ENCODE data around the gene MARK3.

MARK3 gene

GRCh38 chr14:103550451-103551337 lies 165.5 kb downstream of the MARK3 start:
- in situ Hi-C loops (cut with HindIII; ENCODE audit: low sequenced_read_pairs): no loop called here
- no peak overlapping the region for H3K4me3 ChIP-seq (ENCODE audit: low read depth, low read length)
- DNase-seq (ENCODE audit: low read depth, low spot score): no peak
- TF ChIP-seq, protein P1, sequence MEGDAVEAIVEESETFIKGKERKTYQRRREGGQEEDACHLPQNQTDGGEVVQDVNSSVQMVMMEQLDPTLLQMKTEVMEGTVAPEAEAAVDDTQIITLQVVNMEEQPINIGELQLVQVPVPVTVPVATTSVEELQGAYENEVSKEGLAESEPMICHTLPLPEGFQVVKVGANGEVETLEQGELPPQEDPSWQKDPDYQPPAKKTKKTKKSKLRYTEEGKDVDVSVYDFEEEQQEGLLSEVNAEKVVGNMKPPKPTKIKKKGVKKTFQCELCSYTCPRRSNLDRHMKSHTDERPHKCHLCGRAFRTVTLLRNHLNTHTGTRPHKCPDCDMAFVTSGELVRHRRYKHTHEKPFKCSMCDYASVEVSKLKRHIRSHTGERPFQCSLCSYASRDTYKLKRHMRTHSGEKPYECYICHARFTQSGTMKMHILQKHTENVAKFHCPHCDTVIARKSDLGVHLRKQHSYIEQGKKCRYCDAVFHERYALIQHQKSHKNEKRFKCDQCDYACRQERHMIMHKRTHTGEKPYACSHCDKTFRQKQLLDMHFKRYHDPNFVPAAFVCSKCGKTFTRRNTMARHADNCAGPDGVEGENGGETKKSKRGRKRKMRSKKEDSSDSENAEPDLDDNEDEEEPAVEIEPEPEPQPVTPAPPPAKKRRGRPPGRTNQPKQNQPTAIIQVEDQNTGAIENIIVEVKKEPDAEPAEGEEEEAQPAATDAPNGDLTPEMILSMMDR (IDR thresholded peaks at IDR 0.05; ENCODE audit: low read depth, low read length): no peak

GRCh38 chr14:103551338-103551762 lies 166.1 kb downstream of the MARK3 start:
- DNase-seq (ENCODE audit: low read depth, low spot score): no peak
- H3K4me3 ChIP-seq (ENCODE audit: low read depth, low read length): no peak overlapping the region
- TF ChIP-seq, protein P1 (IDR thresholded peaks at IDR 0.05; ENCODE audit: low read depth, low read length): no peak
- in situ Hi-C loops (cut with HindIII; ENCODE audit: low sequenced_read_pairs): no loop called here

- H3K4me3 ChIP-seq (ENCODE audit: low read depth, low read length): no peak overlapping the region
Measured at GRCh38 chr14:103552011-103552845, 167.0 kb downstream of the MARK3 start.

GRCh38 chr14:103552846-103553210 lies 167.6 kb downstream of the MARK3 start:
- no peak overlapping the region for H3K4me3 ChIP-seq (ENCODE audit: low read depth, low read length)
- no peak for DNase-seq (ENCODE audit: low read depth, low spot score)
- TF ChIP-seq, protein P1 (IDR thresholded peaks at IDR 0.05; ENCODE audit: low read depth, low read length): no peak
- in situ Hi-C loops (cut with HindIII; ENCODE audit: low sequenced_read_pairs): no loop called here

More at GRCh38 chr14:103552011-103552845, 167.0 kb downstream of the MARK3 start:
- in situ Hi-C loops (cut with HindIII; ENCODE audit: low sequenced_read_pairs): no loop called here
- TF ChIP-seq, protein P1 (IDR thresholded peaks at IDR 0.05; ENCODE audit: low read depth, low read length): no peak
- peak; percentile 47 for DNase-seq (ENCODE audit: low read depth, low spot score)
